Measurements from ENCODE around the gene CPNE6.
A peak's percentile ranks its signal among the peaks of the same experiment; 100 is the strongest.

CPNE6 gene

GRCh38 chr14:24081739-24082211 lies 10.4 kb downstream of the CPNE6 start:
- H3K36me3 ChIP-seq (ENCODE audit: control insufficient read depth, insufficient read depth, low read length): no peaks in the 10 kb centered on the region
- no peak for TF ChIP-seq CTCF (IDR thresholded peaks at IDR 0.05; ENCODE audit: insufficient read depth, low read length, poor library complexity, severe bottlenecking)
- H3K4me3 ChIP-seq (replicated peaks; ENCODE audit: low read depth, low read length): peak overlapping the region; percentile 73
- no peak for DNase-seq (ENCODE audit: extremely low read depth, insufficient read length)
- no peaks in the 10 kb centered on the region for H3K27me3 ChIP-seq (replicated peaks; ENCODE audit: control insufficient read depth, insufficient read depth, low read length)

- no peak overlapping the region for H3K4me3 ChIP-seq (replicated peaks; ENCODE audit: low read depth, low read length)
- no peaks in the 10 kb centered on the region for H3K36me3 ChIP-seq (ENCODE audit: control insufficient read depth, insufficient read depth, low read length)
- no peak for DNase-seq (ENCODE audit: extremely low read depth, insufficient read length)
- no peaks in the 10 kb centered on the region for H3K27me3 ChIP-seq (replicated peaks; ENCODE audit: control insufficient read depth, insufficient read depth, low read length)
- no peak for TF ChIP-seq CTCF (IDR thresholded peaks at IDR 0.05; ENCODE audit: insufficient read depth, low read length, poor library complexity, severe bottlenecking)
Observed at GRCh38 chr14:24082411-24083080, 11.2 kb downstream of the CPNE6 start.

- no peak overlapping the region for H3K4me3 ChIP-seq (replicated peaks; ENCODE audit: low read depth, low read length)
- no peak for DNase-seq (ENCODE audit: extremely low read depth, insufficient read length)
- H3K36me3 ChIP-seq (ENCODE audit: control insufficient read depth, insufficient read depth, low read length): no peaks in the 10 kb centered on the region
- no peak for TF ChIP-seq CTCF (IDR thresholded peaks at IDR 0.05; ENCODE audit: insufficient read depth, low read length, poor library complexity, severe bottlenecking)
- H3K27me3 ChIP-seq (replicated peaks; ENCODE audit: control insufficient read depth, insufficient read depth, low read length): no peaks in the 10 kb centered on the region
Observed at GRCh38 chr14:24083462-24083861, 12.1 kb downstream of the CPNE6 start.

- H3K36me3 ChIP-seq (ENCODE audit: control insufficient read depth, insufficient read depth, low read length): no peaks in the 10 kb centered on the region
Observed at GRCh38 chr14:24084440-24084839, 13.1 kb downstream of the CPNE6 start.

GRCh38 chr14:24085215-24085614 lies 13.9 kb downstream of the CPNE6 start:
- no peak for DNase-seq (ENCODE audit: extremely low read depth, insufficient read length)

More at GRCh38 chr14:24084440-24084839, 13.1 kb downstream of the CPNE6 start:
- Histone ChIP-seq H3K4me3 (replicated peaks; ENCODE audit: low read depth, low read length) (no peak overlapping the region), H3K27me3 (replicated peaks; ENCODE audit: control insufficient read depth, insufficient read depth, low read length) (no peaks in the 10 kb centered on the region)
- no peak for DNase-seq (ENCODE audit: extremely low read depth, insufficient read length)
- TF ChIP-seq CTCF (IDR thresholded peaks at IDR 0.05; ENCODE audit: insufficient read depth, low read length, poor library complexity, severe bottlenecking): no peak

More at GRCh38 chr14:24085215-24085614, 13.9 kb downstream of the CPNE6 start:
- H3K27me3 ChIP-seq (replicated peaks; ENCODE audit: control insufficient read depth, insufficient read depth, low read length): no peaks in the 10 kb centered on the region
- no peak overlapping the region for H3K4me3 ChIP-seq (replicated peaks; ENCODE audit: low read depth, low read length)
- no peak for TF ChIP-seq CTCF (IDR thresholded peaks at IDR 0.05; ENCODE audit: insufficient read depth, low read length, poor library complexity, severe bottlenecking)
- H3K36me3 ChIP-seq (ENCODE audit: control insufficient read depth, insufficient read depth, low read length): no peaks in the 10 kb centered on the region
